HG03432 (cell line): Measurements from ENCODE around the gene MRGPRD.

Experiments
- ATAC-seq: cut with Tn5 transposase; IDR thresholded peaks from one replicate; pipeline ENCODE4 v1.9.1; 2021; ENCODE audit warnings: mild to moderate bottlenecking, moderate library complexity; ENCODE audit not compliant: unreplicated experiment

MRGPRD gene, protein sequence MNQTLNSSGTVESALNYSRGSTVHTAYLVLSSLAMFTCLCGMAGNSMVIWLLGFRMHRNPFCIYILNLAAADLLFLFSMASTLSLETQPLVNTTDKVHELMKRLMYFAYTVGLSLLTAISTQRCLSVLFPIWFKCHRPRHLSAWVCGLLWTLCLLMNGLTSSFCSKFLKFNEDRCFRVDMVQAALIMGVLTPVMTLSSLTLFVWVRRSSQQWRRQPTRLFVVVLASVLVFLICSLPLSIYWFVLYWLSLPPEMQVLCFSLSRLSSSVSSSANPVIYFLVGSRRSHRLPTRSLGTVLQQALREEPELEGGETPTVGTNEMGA

GRCh38 chr11:68980776-68981065, at the start of gene MRGPRD:
TSS of gene MRGPRD (minus strand) at chr11:68980986. CDS start at chr11:68980986, 0 bp downstream.
- no peak for ATAC-seq

DNA sequence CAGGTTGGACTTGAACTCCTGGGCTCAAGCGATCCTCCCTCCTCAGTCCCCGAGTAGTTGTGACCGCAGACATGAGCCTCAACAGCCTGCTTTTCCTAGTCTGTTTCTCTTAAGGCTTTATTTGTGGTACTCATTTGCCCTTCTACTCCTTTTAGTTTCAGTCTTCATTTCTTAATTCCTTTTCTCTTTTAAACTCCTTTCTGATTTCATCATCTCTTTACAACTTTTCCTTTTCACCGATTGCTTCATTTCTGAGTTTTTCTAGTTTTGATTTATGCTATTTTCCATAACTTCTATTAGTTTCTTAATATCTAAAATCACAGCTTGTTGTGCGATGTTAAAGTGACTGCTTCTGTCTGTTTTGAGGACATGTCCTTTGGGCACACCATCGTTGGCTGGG, 49.5 kb upstream of the MRGPRD start:
- no peak for ATAC-seq

GRCh38 chr11:69027704-69028372, 47.1 kb upstream of the MRGPRD start:
- no peak for ATAC-seq

DNA sequence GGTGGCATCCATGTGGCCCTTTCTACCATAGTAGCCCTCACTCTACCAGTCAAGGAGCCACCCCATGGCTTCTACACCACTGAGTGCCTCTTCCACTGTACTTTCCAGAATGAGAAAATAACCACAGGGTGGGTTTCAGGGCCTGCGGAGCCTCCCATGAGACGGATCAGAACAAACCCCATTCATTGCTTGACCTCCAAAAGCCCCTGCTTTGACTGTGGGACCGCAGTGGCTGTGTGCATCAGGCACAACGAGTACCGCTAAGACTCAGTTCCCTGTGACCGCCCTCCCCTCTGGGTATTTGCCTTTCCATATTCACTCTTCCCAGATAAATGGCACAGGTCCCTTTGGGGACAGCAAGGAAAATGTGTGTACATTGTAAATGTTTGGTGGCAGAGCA, 43.7 kb upstream of the MRGPRD start:
- ATAC-seq = no peak

GRCh38 chr11:69022260-69022659, 41.5 kb upstream of the MRGPRD start:
- ATAC-seq = no peak

GRCh38 chr11:69018924-69019323, 38.1 kb upstream of the MRGPRD start:
- ATAC-seq = no peak

DNA sequence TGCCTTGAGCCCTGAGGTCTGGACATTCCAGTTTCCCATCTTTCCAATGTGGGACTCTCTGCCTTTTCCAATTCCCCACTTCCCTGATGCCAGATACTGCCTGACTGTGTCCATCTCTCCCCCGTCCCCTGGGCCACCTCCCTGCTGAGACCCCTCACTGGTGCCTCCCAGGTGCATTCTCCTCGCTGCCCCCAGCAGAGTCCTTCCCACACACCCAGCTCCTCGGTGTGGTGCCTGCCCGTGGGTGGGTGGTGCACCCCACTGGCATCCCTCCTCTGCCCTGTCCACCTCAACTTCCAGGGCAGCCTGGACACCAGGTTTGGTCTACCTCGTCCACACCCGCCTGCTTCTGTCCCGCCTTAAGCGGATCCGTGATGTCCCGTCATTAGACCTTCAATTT, 37.2 kb upstream of the MRGPRD start:
- ATAC-seq = no peak

- no peak for ATAC-seq
Measured at GRCh38 chr11:69014898-69015549, 34.2 kb upstream of the MRGPRD start.

- no peak for ATAC-seq
Measured at GRCh38 chr11:69014084-69014851, 33.5 kb upstream of the MRGPRD start.

GRCh38 chr11:69013009-69013951, 32.5 kb upstream of the MRGPRD start, which contains the start of gene MRGPRF:
TSS of gene MRGPRF (minus strand) at chr11:69013246. CDS start at chr11:69009901, 3,345 bp downstream.
- ATAC-seq = no peak

DNA sequence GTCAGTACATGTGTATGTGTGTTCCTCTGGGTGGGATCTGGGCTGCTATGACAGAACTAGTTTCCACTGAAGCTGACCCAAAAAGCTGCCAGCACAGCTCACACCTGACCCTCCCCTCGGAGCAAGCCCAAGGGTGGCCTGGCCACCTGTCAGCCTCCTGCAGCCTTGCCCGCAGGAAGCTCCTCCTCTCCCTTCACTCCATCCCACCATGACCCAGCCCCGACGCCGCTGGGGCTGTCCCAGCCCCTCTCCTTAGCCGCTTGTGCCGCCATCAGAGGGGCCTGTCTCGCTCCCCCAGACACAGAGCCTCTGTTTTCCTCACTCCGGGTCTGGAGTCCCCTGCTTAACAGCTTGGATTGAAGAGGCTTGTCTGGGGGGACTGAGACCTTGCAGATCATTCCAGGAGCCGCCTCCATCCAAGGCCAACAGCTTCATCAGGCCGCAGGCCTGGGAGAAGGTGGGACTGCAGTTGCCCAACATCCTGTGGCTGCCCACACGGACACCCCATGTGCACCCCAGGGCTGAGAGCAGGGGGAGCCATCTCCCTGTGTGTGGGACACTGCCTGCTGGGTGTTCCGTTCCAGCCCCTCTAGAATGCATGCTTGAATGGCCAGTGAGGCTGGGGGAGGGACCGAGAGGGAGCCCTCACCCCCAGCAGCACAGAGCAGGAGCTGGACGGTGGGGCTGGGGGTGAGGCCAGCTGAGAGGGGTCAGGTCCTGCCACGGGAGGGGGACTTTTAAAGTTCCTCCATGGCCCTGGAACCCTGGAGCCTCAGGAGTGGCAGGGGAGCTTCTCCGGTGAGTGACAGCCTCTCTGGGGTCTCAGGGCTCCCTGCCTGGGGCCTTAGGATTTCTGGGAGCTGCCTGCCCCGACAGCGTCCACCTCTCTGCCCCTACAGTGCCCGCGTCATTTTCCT, 31.6 kb upstream of the MRGPRD start:
- no peak for ATAC-seq

DNA sequence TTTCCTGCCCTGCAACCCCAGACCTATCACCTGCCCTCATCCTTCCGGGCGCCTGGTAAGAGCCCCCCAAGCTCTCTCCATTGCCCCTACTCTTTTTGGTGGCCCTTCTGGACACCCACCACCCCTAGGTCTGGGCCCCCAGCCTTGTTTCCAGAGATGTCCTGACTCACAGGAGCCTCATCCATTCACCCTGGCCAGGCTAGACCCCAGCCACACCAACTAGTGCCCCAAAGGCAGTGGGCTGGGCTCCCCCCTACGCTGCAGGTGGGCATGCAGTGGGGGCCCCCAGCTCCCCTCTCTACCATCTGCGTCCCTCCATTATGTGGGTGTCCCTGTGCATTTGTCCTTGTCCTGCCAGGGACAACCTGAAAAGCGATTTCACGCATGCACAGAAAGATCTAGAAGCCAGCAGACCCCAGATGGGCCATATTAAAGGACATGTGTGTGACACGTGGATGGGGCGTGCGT, 30.9 kb upstream of the MRGPRD start:
- no peak for ATAC-seq

DNA sequence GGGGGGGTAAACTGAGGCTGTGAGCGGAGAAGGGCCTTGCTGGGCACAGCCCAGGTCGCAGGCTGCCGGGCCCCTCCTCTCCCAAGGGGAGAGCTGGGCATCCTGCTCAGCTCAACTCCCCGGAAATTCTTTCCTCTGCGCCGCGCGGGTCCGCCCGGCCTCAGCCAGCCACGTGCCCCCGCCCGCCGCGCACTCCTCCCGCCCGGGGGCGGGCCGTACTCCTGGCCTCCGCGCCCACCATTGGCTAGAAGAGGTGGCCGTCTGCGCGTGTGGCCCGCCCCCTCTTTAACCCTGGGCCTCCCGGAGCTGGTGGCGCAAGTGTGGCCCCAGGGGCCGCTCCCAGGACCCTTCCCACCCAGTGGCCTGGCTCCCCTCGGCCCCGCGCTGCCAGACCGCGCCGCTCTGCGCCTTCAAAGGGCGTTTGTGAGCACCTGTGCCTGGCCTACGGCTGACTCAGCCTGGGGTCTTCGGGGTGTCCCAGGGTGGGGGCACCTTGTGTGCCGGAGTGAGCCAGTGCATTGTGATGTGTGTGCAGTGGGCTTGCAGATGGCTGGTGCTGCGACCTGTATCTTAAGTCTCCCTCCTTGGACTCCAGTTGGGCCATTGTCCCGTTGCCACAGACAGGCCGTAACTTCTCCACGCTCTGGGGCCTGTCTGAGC, 30.3 kb upstream of the MRGPRD start:
- no peak for ATAC-seq

GRCh38 chr11:69010361-69010891, 29.6 kb upstream of the MRGPRD start:
- ATAC-seq = no peak

- ATAC-seq = no peak
Measured at GRCh38 chr11:69009441-69010211, 28.8 kb upstream of the MRGPRD start.

- ATAC-seq = no peak
Measured at GRCh38 chr11:69008737-69009440, 28.1 kb upstream of the MRGPRD start.

DNA sequence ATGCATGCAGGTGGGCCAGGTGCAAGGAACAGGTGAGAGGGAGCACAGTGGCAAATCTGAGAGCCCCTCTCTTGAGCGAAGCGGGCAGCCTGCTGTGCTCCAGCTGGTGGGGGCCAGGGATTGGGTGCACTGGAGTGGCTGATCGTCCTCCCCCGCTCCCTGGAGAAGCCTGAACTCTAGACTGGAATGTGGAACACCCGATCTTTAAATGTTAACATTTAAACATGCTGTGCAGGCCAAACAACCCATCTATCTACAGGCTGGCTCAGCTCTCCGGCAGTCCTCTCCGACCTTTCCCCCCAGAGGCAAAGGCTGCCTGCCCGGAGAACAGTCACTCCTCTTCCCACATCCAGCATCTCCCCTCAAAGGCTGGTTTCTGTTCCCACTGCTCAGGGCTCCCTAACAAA, 27.2 kb upstream of the MRGPRD start:
- ATAC-seq = no peak
